Measurements from ENCODE around the gene CALCOCO2.
"Not testable (repeated sequence)": the region's sequence is repeated elsewhere in the genome, so short reads cannot be mapped to it uniquely, and the experiment has no call there.

The CALCOCO2 gene

DNA sequence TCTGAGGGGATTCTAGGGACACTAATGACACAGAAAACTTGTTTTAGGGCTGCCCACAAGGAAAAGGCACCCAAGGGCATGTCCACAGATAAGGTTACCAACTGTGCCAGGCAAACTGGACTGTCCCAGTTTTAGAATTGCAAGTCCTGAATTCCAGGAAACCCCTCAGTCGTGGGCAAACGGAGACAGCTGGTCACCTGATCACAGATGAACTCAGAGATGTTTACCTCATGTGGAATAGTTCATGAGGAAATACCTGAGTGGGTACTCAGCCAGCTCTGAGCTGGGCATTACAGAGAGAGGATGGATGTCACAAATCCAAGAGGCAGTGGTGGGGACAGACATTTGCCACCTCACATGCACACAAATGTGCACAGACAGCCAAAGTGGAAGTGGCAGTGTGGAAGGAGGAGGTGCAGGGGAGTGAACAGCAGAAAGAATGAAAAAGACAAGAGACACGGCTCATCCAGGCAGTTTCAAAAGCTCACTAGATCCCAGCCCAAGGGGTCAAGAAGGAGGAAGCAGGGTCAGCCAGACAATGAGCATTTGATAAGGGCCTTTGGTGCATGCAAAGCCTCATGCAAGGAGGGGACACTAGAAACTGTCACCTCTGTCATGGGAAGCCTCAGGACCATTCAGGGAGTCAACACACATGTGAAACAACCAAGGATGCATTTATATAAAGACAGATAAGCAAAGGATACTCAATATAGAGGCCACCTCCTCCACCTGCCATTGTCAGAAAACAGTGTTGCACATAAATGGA, 38.6 kb upstream of the CALCOCO2 start:
- H3K79me1 ChIP-seq (ENCODE audit: low read length): no peaks in the 10 kb centered on the region
- H3K14ac ChIP-seq (ENCODE audit: low read length): no peak overlapping the region
- no peak overlapping the region for H3K9ac ChIP-seq (ENCODE audit: low read length)
- no peak overlapping the region for H2AFZ ChIP-seq (ENCODE audit: insufficient read depth, low read length, poor library complexity)
- H4K12ac ChIP-seq (ENCODE audit: low read depth, low read length): no peak overlapping the region
- no peak overlapping the region for H3K27ac ChIP-seq (ENCODE audit: low read depth, low read length)
- no peaks in the 10 kb centered on the region for H3K9me3 ChIP-seq (ENCODE audit: insufficient read depth, low read depth, low read length)
- H3K4ac ChIP-seq (ENCODE audit: low read depth, low read length): no peak overlapping the region
- H2BK12ac ChIP-seq (ENCODE audit: low read length): no peak overlapping the region
- H2AK5ac ChIP-seq (ENCODE audit: low read length): no peak overlapping the region
- DNase-seq: no peak
- no peak overlapping the region for H3K4me2 ChIP-seq (ENCODE audit: low read length)
- no peak overlapping the region for H3K18ac ChIP-seq (ENCODE audit: low read length)
- no peak overlapping the region for H2BK5ac ChIP-seq (ENCODE audit: low read depth, low read length, poor library complexity)
- no peak overlapping the region for H4K91ac ChIP-seq (ENCODE audit: low read depth, low read length)
- no peak overlapping the region for H2BK120ac ChIP-seq (ENCODE audit: insufficient read depth, low read length, poor library complexity)
- no peaks in the 10 kb centered on the region for H3K4me1 ChIP-seq (ENCODE audit: control insufficient read depth in 1 of 2, insufficient read depth in 2 of 2, low read length in 2 of 2)
- H4K8ac ChIP-seq (ENCODE audit: low read depth, low read length): no peak overlapping the region
- H3K27me3 ChIP-seq (ENCODE audit: insufficient read depth, low read length): no peaks in the 10 kb centered on the region
- H3K4me3 ChIP-seq (ENCODE audit: low read depth, low read length): no peak overlapping the region
- no CpG with 5 or more reads among the region's 3 CpGs for WGBS (ENCODE audit: extremely low coverage, insufficient coverage, insufficient read length)
- H3K36me3 ChIP-seq (ENCODE audit: control insufficient read depth in 1 of 2, insufficient read depth in 2 of 2, low read length in 2 of 2): no peaks in the 10 kb centered on the region
- no peaks in the 10 kb centered on the region for H3K79me2 ChIP-seq (ENCODE audit: control insufficient read depth, insufficient read depth, low read length, poor library complexity)
- H3K23ac ChIP-seq (ENCODE audit: low read length): no peak overlapping the region

GRCh38 chr17:48795444-48796162, 35.2 kb upstream of the CALCOCO2 start:
- Histone ChIP-seq H4K8ac (ENCODE audit: low read depth, low read length) (no peak overlapping the region), H4K12ac (ENCODE audit: low read depth, low read length) (no peak overlapping the region), H3K4ac (ENCODE audit: low read depth, low read length) (no peak overlapping the region), H3K27ac (ENCODE audit: low read depth, low read length) (no peak overlapping the region), H3K14ac (ENCODE audit: low read length) (no peak overlapping the region), H2BK5ac (ENCODE audit: low read depth, low read length, poor library complexity) (no peak overlapping the region), H3K4me2 (ENCODE audit: low read length) (no peak overlapping the region), H3K36me3 (ENCODE audit: control insufficient read depth in 1 of 2, insufficient read depth in 2 of 2, low read length in 2 of 2) (no peaks in the 10 kb centered on the region), H3K79me1 (ENCODE audit: low read length) (no peaks in the 10 kb centered on the region), H3K18ac (ENCODE audit: low read length) (no peak overlapping the region), H2AK5ac (ENCODE audit: low read length) (no peak overlapping the region), H3K9me3 (ENCODE audit: insufficient read depth, low read depth, low read length) (no peaks in the 10 kb centered on the region), H3K4me3 (ENCODE audit: low read depth, low read length) (no peak overlapping the region), H2AFZ (ENCODE audit: insufficient read depth, low read length, poor library complexity) (no peak overlapping the region), H2BK120ac (ENCODE audit: insufficient read depth, low read length, poor library complexity) (no peak overlapping the region), H2BK12ac (ENCODE audit: low read length) (no peak overlapping the region), H3K27me3 (ENCODE audit: insufficient read depth, low read length) (no peaks in the 10 kb centered on the region), H3K9ac (ENCODE audit: low read length) (no peak overlapping the region), H3K23ac (ENCODE audit: low read length) (no peak overlapping the region), H3K79me2 (ENCODE audit: control insufficient read depth, insufficient read depth, low read length, poor library complexity) (no peaks in the 10 kb centered on the region), H4K91ac (ENCODE audit: low read depth, low read length) (no peak overlapping the region), H3K4me1 (ENCODE audit: control insufficient read depth in 1 of 2, insufficient read depth in 2 of 2, low read length in 2 of 2) (no peaks in the 10 kb centered on the region)
- no CpG with 5 or more reads among the region's 10 CpGs for WGBS (ENCODE audit: extremely low coverage, insufficient coverage, insufficient read length)
- peak; percentile 23 to 66 for DNase-seq

- not testable (repeated sequence) for H3K9ac ChIP-seq (ENCODE audit: low read length)
Measured at GRCh38 chr17:48796163-48796522, 34.7 kb upstream of the CALCOCO2 start.

GRCh38 chr17:48799069-48799723, 31.6 kb upstream of the CALCOCO2 start:
- Histone ChIP-seq H3K27me3 (ENCODE audit: insufficient read depth, low read length) (no peaks in the 10 kb centered on the region), H3K23ac (ENCODE audit: low read length) (no peak overlapping the region), H3K4me2 (ENCODE audit: low read length) (no peak overlapping the region), H2BK120ac (ENCODE audit: insufficient read depth, low read length, poor library complexity) (no peak overlapping the region), H3K9me3 (ENCODE audit: insufficient read depth, low read depth, low read length) (no peaks in the 10 kb centered on the region), H2BK5ac (ENCODE audit: low read depth, low read length, poor library complexity) (no peak overlapping the region), H3K4ac (ENCODE audit: low read depth, low read length) (no peak overlapping the region), H3K36me3 (ENCODE audit: control insufficient read depth in 1 of 2, insufficient read depth in 2 of 2, low read length in 2 of 2) (no peaks in the 10 kb centered on the region), H2BK12ac (ENCODE audit: low read length) (no peak overlapping the region), H2AFZ (ENCODE audit: insufficient read depth, low read length, poor library complexity) (no peak overlapping the region), H3K9ac (ENCODE audit: low read length) (no peak overlapping the region), H3K27ac (ENCODE audit: low read depth, low read length) (no peak overlapping the region), H3K79me2 (ENCODE audit: control insufficient read depth, insufficient read depth, low read length, poor library complexity) (no peaks in the 10 kb centered on the region), H4K8ac (ENCODE audit: low read depth, low read length) (no peak overlapping the region), H4K12ac (ENCODE audit: low read depth, low read length) (no peak overlapping the region), H2AK5ac (ENCODE audit: low read length) (no peak overlapping the region), H3K14ac (ENCODE audit: low read length) (no peak overlapping the region), H3K4me1 (ENCODE audit: control insufficient read depth in 1 of 2, insufficient read depth in 2 of 2, low read length in 2 of 2) (no peaks in the 10 kb centered on the region), H3K79me1 (ENCODE audit: low read length) (no peaks in the 10 kb centered on the region), H3K4me3 (ENCODE audit: low read depth, low read length) (no peak overlapping the region), H3K18ac (ENCODE audit: low read length) (no peak overlapping the region), H4K91ac (ENCODE audit: low read depth, low read length) (no peak overlapping the region)
- no peak for DNase-seq
- WGBS (ENCODE audit: extremely low coverage, insufficient coverage, insufficient read length): no CpG with 5 or more reads among the region's 11 CpGs

More at GRCh38 chr17:48796163-48796522, 34.7 kb upstream of the CALCOCO2 start:
- H3K23ac ChIP-seq (ENCODE audit: low read length); H3K79me2 ChIP-seq (ENCODE audit: control insufficient read depth, insufficient read depth, low read length, poor library complexity); H3K4me1 ChIP-seq (ENCODE audit: control insufficient read depth in 1 of 2, insufficient read depth in 2 of 2, low read length in 2 of 2); H2AK5ac ChIP-seq (ENCODE audit: low read length); H4K91ac ChIP-seq (ENCODE audit: low read depth, low read length); H4K8ac ChIP-seq (ENCODE audit: low read depth, low read length); DNase-seq; H2BK5ac ChIP-seq (ENCODE audit: low read depth, low read length, poor library complexity); H3K4ac ChIP-seq (ENCODE audit: low read depth, low read length); H3K4me3 ChIP-seq (ENCODE audit: low read depth, low read length); H3K27ac ChIP-seq (ENCODE audit: low read depth, low read length); H3K4me2 ChIP-seq (ENCODE audit: low read length); H3K14ac ChIP-seq (ENCODE audit: low read length); H3K9me3 ChIP-seq (ENCODE audit: insufficient read depth, low read depth, low read length); H3K27me3 ChIP-seq (ENCODE audit: insufficient read depth, low read length); H4K12ac ChIP-seq (ENCODE audit: low read depth, low read length); H2AFZ ChIP-seq (ENCODE audit: insufficient read depth, low read length, poor library complexity); H3K18ac ChIP-seq (ENCODE audit: low read length); H2BK120ac ChIP-seq (ENCODE audit: insufficient read depth, low read length, poor library complexity); H3K36me3 ChIP-seq (ENCODE audit: control insufficient read depth in 1 of 2, insufficient read depth in 2 of 2, low read length in 2 of 2); H2BK12ac ChIP-seq (ENCODE audit: low read length); H3K79me1 ChIP-seq (ENCODE audit: low read length): not testable (repeated sequence)
- WGBS (ENCODE audit: extremely low coverage, insufficient coverage, insufficient read length): no CpG with 5 or more reads among the region's 6 CpGs

Data from trophoblast cell (in vitro differentiated cells and primary cell).